ENCODE measurements around the gene SAT1. TPM values are rescaled to one million over a fixed set of nuclear protein-coding genes. Genes with fewer than 3 reads are reported as not detected.

Gene SAT1
- total RNA-seq, 2 donors from 2014 or later, result 229 to 424 TPM

DNA sequence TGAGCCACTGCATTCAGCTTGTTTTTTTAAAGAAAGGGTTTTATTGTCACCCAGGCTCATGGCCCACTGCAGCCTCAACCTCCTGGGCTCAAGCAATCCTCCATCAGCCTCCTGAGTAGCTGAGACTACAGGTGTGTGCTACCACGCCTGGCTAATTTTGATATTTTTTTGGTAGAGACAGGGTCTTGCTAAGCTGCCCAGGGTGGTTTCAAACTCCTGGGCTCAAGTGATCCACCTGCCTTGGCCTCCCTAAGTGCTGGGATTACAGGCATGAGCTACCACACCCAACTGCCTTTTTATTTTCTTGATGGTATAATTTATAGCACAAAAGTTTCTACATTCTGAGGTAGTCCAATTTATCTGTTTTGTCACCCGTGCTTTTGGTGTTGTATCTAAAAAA, 38.9 kb downstream of the SAT1 start:
- no peaks in the 10 kb centered on the region for H3K9me3 Mint-ChIP-seq

DNA sequence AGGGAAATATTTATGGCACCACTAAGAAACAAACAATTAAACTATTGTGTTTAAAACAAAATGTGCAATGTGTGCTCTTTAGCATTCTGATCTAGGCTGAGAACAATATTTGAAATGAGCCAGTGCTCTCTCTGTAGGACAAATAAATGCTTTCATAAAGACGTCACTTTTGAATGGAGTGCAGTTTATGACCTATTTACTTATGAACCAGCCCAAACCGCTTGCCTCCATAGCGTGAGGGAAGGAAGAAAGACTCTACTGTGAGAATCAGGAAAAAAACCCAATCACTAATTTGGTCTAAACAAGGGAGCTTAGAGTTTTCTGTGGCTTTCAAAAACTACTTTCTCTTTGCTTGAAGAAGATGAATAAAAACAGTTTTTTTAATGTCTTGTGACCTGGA, 39.4 kb downstream of the SAT1 start:
- DNase-seq (no peak), ATAC-seq (replicated peaks in 1 of 2) (no peak)
- H3K36me3 Mint-ChIP-seq (ENCODE audit: insufficient read depth in 2 of 2), result no peaks in the 10 kb centered on the region
- H3K4me3 Mint-ChIP-seq, result no peak overlapping the region
- no peaks in the 10 kb centered on the region for H3K9me3 Mint-ChIP-seq
- no peak overlapping the region for H3K27ac Mint-ChIP-seq
- no peaks in the 10 kb centered on the region for H3K4me1 Mint-ChIP-seq (ENCODE audit: low read depth)
- peaks cover 18% of the 10 kb centered on the region for H3K27me3 Mint-ChIP-seq (ENCODE audit: low read depth)

More for the DNA sequence above, 38.9 kb downstream of the SAT1 start:
- DNase-seq (no peak), ATAC-seq (replicated peaks in 1 of 2) (no peak)
- Mint-ChIP-seq H3K4me3 (no peak overlapping the region), H3K27ac (no peak overlapping the region), H3K27me3 (ENCODE audit: low read depth) (peaks cover 18% of the 10 kb centered on the region), H3K36me3 (ENCODE audit: insufficient read depth in 2 of 2) (no peaks in the 10 kb centered on the region), H3K4me1 (ENCODE audit: low read depth) (no peaks in the 10 kb centered on the region)

DNA sequence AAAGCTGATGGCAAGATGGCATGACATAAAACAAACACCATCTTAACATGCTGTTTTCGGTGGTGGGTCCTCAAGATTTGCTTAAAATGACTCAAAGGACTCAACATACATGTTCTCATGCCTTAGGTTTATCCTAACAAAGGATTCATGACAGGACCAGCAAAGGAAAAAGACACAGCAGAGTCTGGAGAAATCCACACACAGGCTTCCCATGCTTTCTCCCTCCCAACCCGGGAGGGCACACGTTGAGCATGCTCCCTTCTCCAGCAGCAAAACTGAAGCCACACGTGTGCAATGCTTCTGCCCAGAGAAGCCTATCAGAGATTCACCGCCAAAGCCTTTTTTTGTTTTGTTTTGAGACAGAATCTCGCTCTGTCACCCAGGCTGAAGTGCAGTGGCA, 39.9 kb downstream of the SAT1 start:
- no peak overlapping the region for H3K27ac Mint-ChIP-seq
- DNase-seq, result no peak
- ATAC-seq (replicated peaks in 1 of 2), result no peak
- H3K4me1 Mint-ChIP-seq (ENCODE audit: low read depth), result no peaks in the 10 kb centered on the region
- no peaks in the 10 kb centered on the region for H3K36me3 Mint-ChIP-seq (ENCODE audit: insufficient read depth in 2 of 2)
- H3K4me3 Mint-ChIP-seq, result no peak overlapping the region
- no peaks in the 10 kb centered on the region for H3K9me3 Mint-ChIP-seq
- H3K27me3 Mint-ChIP-seq (ENCODE audit: low read depth), result peaks cover 18% of the 10 kb centered on the region

DNA sequence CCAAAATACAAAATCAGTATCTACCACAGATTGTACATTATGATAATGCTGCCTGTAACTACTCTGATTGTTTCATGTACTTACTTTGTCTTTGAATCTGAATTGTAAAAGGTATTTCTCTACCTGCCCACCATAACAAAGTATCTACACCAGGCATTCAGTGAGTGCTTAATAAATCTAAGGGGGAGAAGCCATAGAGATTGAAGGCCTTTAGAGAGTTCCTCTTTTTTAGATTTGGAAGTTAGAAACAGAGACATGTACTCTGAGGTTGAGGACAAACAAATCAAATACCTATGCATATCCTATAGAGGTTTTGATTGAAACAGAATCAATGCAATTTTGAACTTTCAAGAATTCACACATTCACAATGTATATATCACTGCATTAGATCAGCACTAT, 42.7 kb downstream of the SAT1 start:
- Mint-ChIP-seq H3K27me3 (ENCODE audit: low read depth) (peaks cover 18% of the 10 kb centered on the region), H3K4me1 (ENCODE audit: low read depth) (no peaks in the 10 kb centered on the region), H3K9me3 (no peaks in the 10 kb centered on the region), H3K4me3 (no peak overlapping the region), H3K27ac (no peak overlapping the region), H3K36me3 (ENCODE audit: insufficient read depth in 2 of 2) (no peaks in the 10 kb centered on the region)
- no peak for DNase-seq
- no peak for ATAC-seq (replicated peaks in 1 of 2)

DNA sequence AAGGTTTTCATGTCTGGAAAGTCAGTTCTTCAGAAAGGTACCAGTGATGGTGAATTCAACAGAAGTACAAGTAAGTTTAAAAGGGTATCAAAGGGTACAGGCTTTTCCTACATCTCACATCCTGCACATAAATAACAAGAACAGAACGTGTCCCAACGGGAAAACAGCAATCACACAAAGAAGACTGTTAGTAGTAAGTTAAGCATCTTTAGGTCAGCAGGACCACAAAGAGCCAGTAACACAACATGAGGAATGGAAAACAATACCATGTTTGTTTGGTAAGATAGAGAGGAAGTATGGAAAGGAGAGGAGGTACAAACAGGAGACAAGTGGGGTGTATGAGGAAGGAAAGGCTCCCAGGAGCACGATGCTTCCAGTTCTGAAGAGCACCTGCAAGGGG, 43.2 kb downstream of the SAT1 start:
- Mint-ChIP-seq H3K9me3 (no peaks in the 10 kb centered on the region), H3K36me3 (ENCODE audit: insufficient read depth in 2 of 2) (no peaks in the 10 kb centered on the region), H3K27ac (no peak overlapping the region), H3K27me3 (ENCODE audit: low read depth) (peaks cover 18% of the 10 kb centered on the region), H3K4me1 (ENCODE audit: low read depth) (no peaks in the 10 kb centered on the region), H3K4me3 (no peak overlapping the region)
- DNase-seq (no peak), ATAC-seq (replicated peaks in 1 of 2) (no peak)

DNA sequence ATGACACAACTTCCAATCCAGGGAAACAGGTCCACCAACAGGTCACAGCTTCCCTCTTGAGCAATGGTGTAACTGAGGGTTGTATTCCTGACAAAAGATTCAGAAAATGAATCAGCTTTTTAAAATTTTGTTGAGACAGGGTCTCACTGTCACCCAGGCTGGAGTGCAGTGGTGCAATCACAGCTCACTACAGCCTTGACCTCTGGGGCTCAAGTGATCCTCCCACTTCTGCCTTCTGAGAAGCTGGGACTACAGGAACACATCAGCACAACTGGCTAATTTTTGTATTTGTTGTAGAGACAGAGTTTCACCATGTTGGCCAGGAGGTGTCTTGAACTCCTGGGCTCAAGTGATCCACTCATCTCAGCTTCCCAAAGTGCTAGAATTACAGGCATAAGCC, 43.7 kb downstream of the SAT1 start:
- Mint-ChIP-seq H3K27me3 (ENCODE audit: low read depth) (peaks cover 18% of the 10 kb centered on the region), H3K9me3 (no peaks in the 10 kb centered on the region), H3K27ac (no peak overlapping the region), H3K36me3 (ENCODE audit: insufficient read depth in 2 of 2) (no peaks in the 10 kb centered on the region), H3K4me1 (ENCODE audit: low read depth) (no peaks in the 10 kb centered on the region), H3K4me3 (no peak overlapping the region)
- ATAC-seq (replicated peaks in 1 of 2) (no peak), DNase-seq (no peak)

DNA sequence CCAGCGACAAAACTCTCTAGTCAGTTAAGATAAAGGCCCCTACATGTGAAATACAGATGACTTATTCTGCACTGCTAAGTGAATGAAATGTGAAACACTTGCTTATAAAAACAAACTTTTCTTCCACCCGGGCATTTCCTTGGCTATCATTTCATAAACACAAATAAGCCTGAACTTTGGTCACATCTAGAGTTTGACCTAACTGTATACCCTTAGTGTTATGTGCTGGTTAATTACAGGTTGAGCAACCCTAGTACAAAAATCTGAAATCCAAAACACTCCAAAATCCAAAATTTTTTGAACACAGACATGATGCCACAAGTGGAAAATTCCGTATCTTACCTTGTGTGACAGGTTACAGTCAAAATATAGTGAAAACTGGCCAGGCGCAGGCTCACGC, 45.9 kb downstream of the SAT1 start:
- peaks cover 10% of the 10 kb centered on the region for H3K27me3 Mint-ChIP-seq (ENCODE audit: low read depth)
- DNase-seq, result no peak
- H3K27ac Mint-ChIP-seq, result no peak overlapping the region
- no peak for ATAC-seq (replicated peaks in 1 of 2)
- H3K4me1 Mint-ChIP-seq (ENCODE audit: low read depth), result no peaks in the 10 kb centered on the region
- no peak overlapping the region for H3K4me3 Mint-ChIP-seq
- no peaks in the 10 kb centered on the region for H3K9me3 Mint-ChIP-seq
- no peaks in the 10 kb centered on the region for H3K36me3 Mint-ChIP-seq (ENCODE audit: insufficient read depth in 2 of 2)

DNA sequence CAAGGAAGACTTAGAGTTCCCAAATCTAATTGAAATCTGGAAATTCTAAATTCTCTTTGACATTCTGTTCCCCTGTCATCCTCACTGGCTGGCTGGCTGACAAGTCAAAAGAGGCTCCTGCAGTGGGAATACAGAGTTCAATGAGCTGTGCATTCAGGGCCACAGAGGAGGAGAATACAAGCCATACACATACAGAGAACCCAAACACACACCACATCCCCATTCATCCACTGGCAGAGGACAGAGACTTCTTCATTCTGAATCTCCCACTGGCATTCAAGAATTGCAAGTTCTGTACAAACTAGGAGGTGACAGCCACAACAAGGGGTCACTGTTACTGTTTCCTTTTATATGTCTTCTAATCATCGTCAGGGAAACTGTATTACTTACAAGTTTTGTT, 49.7 kb downstream of the SAT1 start:
- ATAC-seq (replicated peaks in 1 of 2), result no peak
- Mint-ChIP-seq H3K9me3 (no peaks in the 10 kb centered on the region), H3K36me3 (ENCODE audit: insufficient read depth in 2 of 2) (no peaks in the 10 kb centered on the region), H3K4me1 (ENCODE audit: low read depth) (no peaks in the 10 kb centered on the region), H3K4me3 (no peak overlapping the region), H3K27ac (no peak overlapping the region), H3K27me3 (ENCODE audit: low read depth) (peaks cover 7% of the 10 kb centered on the region)
- no peak for DNase-seq

Other genes with a start within 250 kb of the SAT1 start
- 10 to 100 TPM; 27.5 to 33.8 TPM for gene PRDX4, start 115.7 kb upstream of the SAT1 start, total RNA-seq
- gene ACOT9, start 39.9 kb upstream of the SAT1 start, total RNA-seq, result 10 to 100 TPM; 85.4 to 92.3 TPM
- gene APOO, start 124.8 kb downstream of the SAT1 start, total RNA-seq, result 10 to 100 TPM; 16.6 to 24.4 TPM
- gene CXorf58, start 124.8 kb downstream of the SAT1 start, total RNA-seq, result not detected
- gene KLHL15, start 244.0 kb downstream of the SAT1 start, total RNA-seq, result 10 to 100 TPM; 17.9 to 19.9 TPM